Testis (tissue), 3 donors: ENCODE results near the gene SNX30. TPM values are rescaled to one million over a fixed set of nuclear protein-coding genes. Genes with fewer than 3 reads are reported as not detected.

Source experiments
- DNase-seq: peaks from one replicate; pipeline ENCODE4 v3.0.0-alpha.2; 2019
- H3K27ac ChIP-seq, 2 donors: fragments of 200-600 bp; sonication (generic); one replicate each; pipeline ENCODE4 v1.5.1; 2019
- H3K27me3 ChIP-seq: fragments of 200-600 bp; sonication (generic); one replicate; pipeline ENCODE4 v1.5.1; 2019
- H3K36me3 ChIP-seq: fragments of 200-600 bp; sonication (generic); one replicate; pipeline ENCODE4 v1.5.1; 2017; ENCODE audit warnings: low read depth; ENCODE audit errors: missing control alignments
- H3K4me1 ChIP-seq: fragments of 200-600 bp; sonication (generic); one replicate; pipeline ENCODE4 v1.5.1; 2019
- H3K4me3 ChIP-seq, 2 donors: fragments of 200-600 bp; sonication (generic); one replicate each; pipeline ENCODE4 v1.5.1; 2017 to 2019
- H3K9me3 ChIP-seq: fragments of 200-600 bp; sonication (generic); one replicate; pipeline ENCODE4 v1.5.1; 2017
- POLR2A ChIP-seq: fragments of 450-650 bp; IDR thresholded peaks from one replicate; pipeline ENCODE4 v1.6.1; 2017; ENCODE audit warnings: antibody characterized with exemption, mild to moderate bottlenecking, moderate library complexity
- WGBS, 2 donors: methylation state at CpG; one replicate each; pipeline ENCODE4 v1.1.5; 2018; 5-methylcytosine and 5-hydroxymethylcytosine counted together
- intact Hi-C: fragments of 100-400 bp; cut with DNase I; formaldehyde crosslinking; loops from one replicate; pipeline ENCODE4 v1.15.1; 2023; ENCODE audit warnings: low total_unique reads
- polyA plus RNA-seq: library from polyadenylated mRNA; stranded (reverse); fragments of 350-450 nt; fragmentation: Illumina TruSeq; extraction: RNeasy Lipid Tissue Mini Kit (QIAGEN cat#74804); gene quantifications from one replicate; pipeline ENCODE4 v1.2.3, GENCODE V29; 2014; ENCODE audit warnings: low read depth, low replicate concordance; ENCODE audit not compliant: insufficient read depth
- total RNA-seq, 2 donors: library from RNA; depleted of rRNA; stranded (reverse); fragments of >200 nt; gene quantifications; one replicate each; pipeline ENCODE4 v1.2.3, GENCODE V29; 2016
- TF ChIP-seq, protein P1 (sequence below), 3 experiments: fragments of 450-650 bp in 2 of 3; fragments of 200-600 bp in 1 of 3; sonication (generic) in 1 of 3; IDR thresholded peaks; one replicate each; pipeline ENCODE4 v1.5.1; 2016 to 2019; ENCODE audit warnings: antibody characterized with exemption in 3 of 3, mild to moderate bottlenecking in 2 of 3, moderate library complexity in 1 of 3

SNX30 gene
- total and polyA plus RNA-seq, 3 donors from 2014 or later = 26.3 to 34.2 (median 34.1) TPM

DNA sequence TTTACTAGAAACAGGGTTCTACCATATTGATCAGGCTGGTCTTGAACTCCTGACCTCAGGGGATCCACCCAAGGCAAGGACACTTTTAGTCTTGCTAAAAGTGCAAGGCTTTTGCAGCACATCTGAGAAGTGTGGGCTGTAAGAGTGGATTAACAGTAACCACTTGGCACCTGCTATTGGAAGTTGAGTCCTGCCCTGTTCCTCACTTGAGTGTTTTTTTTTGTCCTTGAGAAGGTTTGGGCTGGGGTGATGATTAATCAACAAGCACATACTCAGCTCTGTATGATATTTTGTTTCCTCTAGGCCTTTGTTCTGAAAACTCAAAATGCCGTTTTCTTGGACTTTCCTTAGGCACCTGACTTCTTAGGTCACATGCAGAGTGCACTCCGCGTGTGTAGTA is 37.4 kb downstream of the SNX30 start:
- Histone ChIP-seq H3K27me3 (no peaks in the 10 kb centered on the region), H3K27ac (no peak overlapping the region), H3K4me1 (peaks cover 4% of the 10 kb centered on the region), H3K4me3 (no peak overlapping the region), H3K9me3 (no peaks in the 10 kb centered on the region), H3K36me3 (no peaks in the 10 kb centered on the region)
- WGBS, 2 donors = 71 to 89% methylated on average over 3 of the region's 3 CpGs
- TF ChIP-seq POLR2A = no peak
- TF ChIP-seq, protein P1, sequence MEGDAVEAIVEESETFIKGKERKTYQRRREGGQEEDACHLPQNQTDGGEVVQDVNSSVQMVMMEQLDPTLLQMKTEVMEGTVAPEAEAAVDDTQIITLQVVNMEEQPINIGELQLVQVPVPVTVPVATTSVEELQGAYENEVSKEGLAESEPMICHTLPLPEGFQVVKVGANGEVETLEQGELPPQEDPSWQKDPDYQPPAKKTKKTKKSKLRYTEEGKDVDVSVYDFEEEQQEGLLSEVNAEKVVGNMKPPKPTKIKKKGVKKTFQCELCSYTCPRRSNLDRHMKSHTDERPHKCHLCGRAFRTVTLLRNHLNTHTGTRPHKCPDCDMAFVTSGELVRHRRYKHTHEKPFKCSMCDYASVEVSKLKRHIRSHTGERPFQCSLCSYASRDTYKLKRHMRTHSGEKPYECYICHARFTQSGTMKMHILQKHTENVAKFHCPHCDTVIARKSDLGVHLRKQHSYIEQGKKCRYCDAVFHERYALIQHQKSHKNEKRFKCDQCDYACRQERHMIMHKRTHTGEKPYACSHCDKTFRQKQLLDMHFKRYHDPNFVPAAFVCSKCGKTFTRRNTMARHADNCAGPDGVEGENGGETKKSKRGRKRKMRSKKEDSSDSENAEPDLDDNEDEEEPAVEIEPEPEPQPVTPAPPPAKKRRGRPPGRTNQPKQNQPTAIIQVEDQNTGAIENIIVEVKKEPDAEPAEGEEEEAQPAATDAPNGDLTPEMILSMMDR (IDR thresholded peaks at IDR 0.05) = no peak
- intact Hi-C loops = no loop called here
- no peak for DNase-seq

DNA sequence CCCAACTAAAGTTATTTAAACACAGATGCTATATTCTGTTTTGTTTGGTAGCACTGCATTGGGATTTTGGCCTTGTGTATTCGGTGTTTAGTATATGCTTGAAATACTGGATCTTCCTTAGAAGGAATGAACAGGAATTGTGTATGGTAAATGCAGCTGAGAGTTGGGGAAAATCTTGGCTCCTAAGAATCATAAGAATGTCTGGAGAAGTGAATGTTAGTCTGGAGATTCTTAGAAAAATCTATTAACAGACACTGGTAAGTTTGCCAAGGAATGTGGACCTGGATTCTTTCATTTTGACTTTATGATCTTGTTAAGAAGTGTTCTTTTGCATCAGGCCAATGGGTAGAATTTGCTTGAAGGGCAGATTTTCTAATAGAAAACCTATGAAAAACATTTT is 38.9 kb downstream of the SNX30 start:
- intact Hi-C loops = no loop called here
- peak overlapping the region in 1 of 2 donors; percentile 48 for H3K27ac ChIP-seq
- TF ChIP-seq, protein P1 (IDR thresholded peaks at IDR 0.05) = no peak
- TF ChIP-seq POLR2A = no peak
- no peaks in the 10 kb centered on the region for H3K36me3 ChIP-seq
- H3K27me3 ChIP-seq = no peaks in the 10 kb centered on the region
- DNase-seq = no peak
- no peaks in the 10 kb centered on the region for H3K9me3 ChIP-seq
- 53 to 61% methylated on average over 1 of the region's 1 CpG for WGBS, 2 donors
- peaks cover 4% of the 10 kb centered on the region for H3K4me1 ChIP-seq
- no peak overlapping the region for H3K4me3 ChIP-seq

- DNase-seq = no peak
- no peak for TF ChIP-seq POLR2A
- TF ChIP-seq, protein P1 (IDR thresholded peaks at IDR 0.05) = no peak
- Histone ChIP-seq H3K27ac (no peak overlapping the region), H3K27me3 (no peaks in the 10 kb centered on the region), H3K4me1 (peaks cover 4% of the 10 kb centered on the region), H3K4me3 (no peak overlapping the region), H3K36me3 (no peaks in the 10 kb centered on the region), H3K9me3 (no peaks in the 10 kb centered on the region)
- intact Hi-C loops = no loop called here
- WGBS, 2 donors = 61 to 62% methylated on average over 5 of the region's 5 CpGs
Measured at GRCh38 chr9:112789891-112790774, 39.6 kb downstream of the SNX30 start.

DNA sequence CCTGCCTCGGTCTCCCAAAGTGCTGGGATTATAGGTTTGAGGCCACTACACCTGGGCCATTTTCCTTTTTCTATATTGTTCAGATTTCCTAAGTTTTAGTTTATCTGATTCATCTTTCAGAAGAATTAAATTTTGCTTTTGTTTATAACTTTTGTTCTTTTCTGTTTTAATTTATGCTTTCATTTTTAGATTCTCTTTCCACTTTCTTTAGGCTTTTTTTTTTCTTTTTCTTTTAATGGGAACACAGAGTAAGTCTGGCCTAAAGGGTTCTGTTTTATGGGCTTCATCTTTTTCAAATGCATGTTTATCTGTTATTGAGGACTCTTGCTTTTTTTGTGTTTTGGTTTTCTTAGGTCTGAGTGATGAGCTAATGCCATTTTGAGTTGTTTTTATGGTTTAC is 42.1 kb downstream of the SNX30 start:
- Histone ChIP-seq H3K27me3 (no peaks in the 10 kb centered on the region), H3K27ac (peak overlapping the region in 1 of 2 donors; percentile 14), H3K4me3 (no peak overlapping the region), H3K9me3 (no peaks in the 10 kb centered on the region), H3K36me3 (no peaks in the 10 kb centered on the region), H3K4me1 (peaks cover 10% of the 10 kb centered on the region)
- WGBS, 2 donors = 88 to 100% methylated on average over 1 of the region's 1 CpG
- no peak for DNase-seq
- intact Hi-C loops = no loop called here
- TF ChIP-seq, protein P1 (IDR thresholded peaks at IDR 0.05) = no peak
- no peak for TF ChIP-seq POLR2A
